K562 (cell line): ENCODE measurements around the gene IFNGR1. TPM values are rescaled to one million over a fixed set of nuclear protein-coding genes. Genes with fewer than 3 reads are reported as not detected.

Experiments
- BRCA1 ChIP-seq, 2 experiments: fragments of 450-650 bp in 1 of 2; sonication (generic) in 1 of 2; formaldehyde crosslinking in 1 of 2; IDR thresholded peaks; 2 replicates each; pipeline versions ENCODE4 v1.5.0 to v1.6.1; 2017 to 2020; ENCODE audit warnings: mild to moderate bottlenecking in 1 of 2, missing genetic modification reagents in 1 of 2
- CCNT2 ChIP-seq: IDR thresholded peaks from 2 replicates; pipeline ENCODE4 v1.6.1; 2011; ENCODE audit warnings: borderline replicate concordance, low read depth, mild to moderate bottlenecking, moderate library complexity, mixed read lengths, low read length; ENCODE audit not compliant: insufficient read length; ENCODE audit errors: extremely low read depth
- CTBP1 ChIP-seq: fragments of 450-650 bp; IDR thresholded peaks from 2 replicates; pipeline ENCODE4 v1.6.1; 2016; ENCODE audit warnings: borderline replicate concordance
- MEIS2 ChIP-seq: fragments of 450-650 bp; IDR thresholded peaks from 2 replicates; pipeline ENCODE4 v1.6.1; 2014; ENCODE audit warnings: mild to moderate bottlenecking; ENCODE audit not compliant: partially characterized antibody
- NR2C1 ChIP-seq, 2 experiments: fragments of 450-650 bp; IDR thresholded peaks; 2 replicates each; pipeline ENCODE4 v1.6.1; 2017; ENCODE audit warnings: mild to moderate bottlenecking in 2 of 2, antibody characterized with exemption in 1 of 2, inconsistent platforms in 1 of 2, missing compliant biosample characterization in 1 of 2, missing genetic modification characterization in 1 of 2
- RNF2 ChIP-seq: sonication (generic); IDR thresholded peaks from 2 replicates; pipeline ENCODE4 v1.6.1; 2016
- TEAD4 ChIP-seq, 2 experiments: sonication (generic) in 1 of 2; formaldehyde crosslinking in 1 of 2; IDR thresholded peaks; 2 replicates each; pipeline versions ENCODE4 v1.6.1 to v1.8.0; 2012 to 2022; ENCODE audit warnings: borderline replicate concordance in 1 of 2, inconsistent platforms in 1 of 2, low read length in 1 of 2, mild to moderate bottlenecking in 1 of 2, missing genetic modification reagents in 1 of 2
- ZNF146 ChIP-seq: IDR thresholded peaks from one replicate; pipeline ENCODE4 v1.6.1; 2018; ENCODE audit warnings: missing compliant biosample characterization; ENCODE audit not compliant: unreplicated experiment
- ZNF3 ChIP-seq: fragments of 250-450 bp; sonication (Bioruptor Pico); IDR thresholded peaks from 2 replicates; pipeline ENCODE4 v1.5.0; 2021; ENCODE audit warnings: mild to moderate bottlenecking, moderate library complexity
- ZNF551 ChIP-seq: fragments of 250-450 bp; sonication (Bioruptor Pico); IDR thresholded peaks from 2 replicates; pipeline ENCODE4 v1.5.0; 2021; ENCODE audit warnings: mild to moderate bottlenecking, moderate library complexity
- ZNF589 ChIP-seq: fragments of 200-800 bp; sonication (Bioruptor generic); IDR thresholded peaks from 2 replicates; pipeline ENCODE4 v1.6.1; 2016; ENCODE audit warnings: low read depth, missing genetic modification characterization, missing compliant biosample characterization
- ZNF830 ChIP-seq: fragments of 250-450 bp; sonication (Bioruptor Pico); IDR thresholded peaks from 2 replicates; pipeline ENCODE4 v1.5.0; 2021; ENCODE audit warnings: mild to moderate bottlenecking
- polyA plus RNA-seq, 8 experiments: library from polyadenylated mRNA; depleted of rRNA in 4 of 8; stranded (reverse) in 5 of 8; unstranded in 3 of 8; fragments of >200 nt; fragmentation: Nextera tagmentation in 2 of 8; fragmentation: Illumina TruSeq in 1 of 8; extraction: Ambion mirVana in 2 of 8; extraction: Trizol in 1 of 8; gene quantifications; 2 replicates each; pipeline versions ENCODE4 v1.2.1 to v1.2.3, GENCODE V29; 2011 to 2014; ENCODE audit warnings: inconsistent platforms in 1 of 8, missing spikeins in 1 of 8
- total RNA-seq, 7 experiments: library from RNA; depleted of rRNA in 6 of 7; stranded (reverse); fragments of >200 nt in 6 of 7; fragmentation: Illumina TruSeq in 2 of 7; extraction: Trizol in 2 of 7; gene quantifications; 2 replicates each; pipeline versions ENCODE4 v1.2.1 to v1.2.3, GENCODE V29; 2011 to 2021; ENCODE audit warnings: low replicate concordance in 1 of 7
- TF ChIP-seq, protein P1 (sequence below): fragments of 250-450 bp; sonication (Bioruptor Pico); IDR thresholded peaks from 2 replicates; pipeline ENCODE4 v1.9.0; 2021; ENCODE audit warnings: mild to moderate bottlenecking
- TF ChIP-seq, protein P2 (sequence below): fragments of 250-450 bp; sonication (Bioruptor Pico); IDR thresholded peaks from 2 replicates; pipeline ENCODE4 v1.4.0; 2020
- TF ChIP-seq, protein P3 (sequence below): fragments of 450-650 bp; formaldehyde crosslinking; IDR thresholded peaks from 2 replicates; pipeline ENCODE4 v1.4.0; 2020; ENCODE audit warnings: mild to moderate bottlenecking, moderate library complexity
- TF ChIP-seq, protein P4 (sequence below): fragments of 200-800 bp; sonication (Bioruptor generic); IDR thresholded peaks from 2 replicates; pipeline ENCODE4 v1.6.1; 2017; ENCODE audit warnings: missing genetic modification characterization, missing compliant biosample characterization

The IFNGR1 gene
- total and polyA plus RNA-seq, 9 of the 15 experiments (the other 6 are each of a cell fraction or from before 2014, with no cell fraction given): 14.7 to 47.0 (median 26.7) TPM

GRCh38 chr6:137155830-137156229 lies 63.4 kb downstream of the IFNGR1 start (continued):
- TF ChIP-seq CTBP1: peak; percentile 55; the same call in 1 of the 2 replicates
- no peak for TF ChIP-seq CCNT2
- TF ChIP-seq BRCA1 (IDR thresholded peaks at IDR 0.05): no peak
- no peak for TF ChIP-seq BRCA1 (CRISPR knock-in tag; IDR thresholded peaks at IDR 0.05)
- TF ChIP-seq, protein P1, sequence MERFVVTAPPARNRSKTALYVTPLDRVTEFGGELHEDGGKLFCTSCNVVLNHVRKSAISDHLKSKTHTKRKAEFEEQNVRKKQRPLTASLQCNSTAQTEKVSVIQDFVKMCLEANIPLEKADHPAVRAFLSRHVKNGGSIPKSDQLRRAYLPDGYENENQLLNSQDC (CRISPR knock-in tag): no peak
- TF ChIP-seq, protein P2, sequence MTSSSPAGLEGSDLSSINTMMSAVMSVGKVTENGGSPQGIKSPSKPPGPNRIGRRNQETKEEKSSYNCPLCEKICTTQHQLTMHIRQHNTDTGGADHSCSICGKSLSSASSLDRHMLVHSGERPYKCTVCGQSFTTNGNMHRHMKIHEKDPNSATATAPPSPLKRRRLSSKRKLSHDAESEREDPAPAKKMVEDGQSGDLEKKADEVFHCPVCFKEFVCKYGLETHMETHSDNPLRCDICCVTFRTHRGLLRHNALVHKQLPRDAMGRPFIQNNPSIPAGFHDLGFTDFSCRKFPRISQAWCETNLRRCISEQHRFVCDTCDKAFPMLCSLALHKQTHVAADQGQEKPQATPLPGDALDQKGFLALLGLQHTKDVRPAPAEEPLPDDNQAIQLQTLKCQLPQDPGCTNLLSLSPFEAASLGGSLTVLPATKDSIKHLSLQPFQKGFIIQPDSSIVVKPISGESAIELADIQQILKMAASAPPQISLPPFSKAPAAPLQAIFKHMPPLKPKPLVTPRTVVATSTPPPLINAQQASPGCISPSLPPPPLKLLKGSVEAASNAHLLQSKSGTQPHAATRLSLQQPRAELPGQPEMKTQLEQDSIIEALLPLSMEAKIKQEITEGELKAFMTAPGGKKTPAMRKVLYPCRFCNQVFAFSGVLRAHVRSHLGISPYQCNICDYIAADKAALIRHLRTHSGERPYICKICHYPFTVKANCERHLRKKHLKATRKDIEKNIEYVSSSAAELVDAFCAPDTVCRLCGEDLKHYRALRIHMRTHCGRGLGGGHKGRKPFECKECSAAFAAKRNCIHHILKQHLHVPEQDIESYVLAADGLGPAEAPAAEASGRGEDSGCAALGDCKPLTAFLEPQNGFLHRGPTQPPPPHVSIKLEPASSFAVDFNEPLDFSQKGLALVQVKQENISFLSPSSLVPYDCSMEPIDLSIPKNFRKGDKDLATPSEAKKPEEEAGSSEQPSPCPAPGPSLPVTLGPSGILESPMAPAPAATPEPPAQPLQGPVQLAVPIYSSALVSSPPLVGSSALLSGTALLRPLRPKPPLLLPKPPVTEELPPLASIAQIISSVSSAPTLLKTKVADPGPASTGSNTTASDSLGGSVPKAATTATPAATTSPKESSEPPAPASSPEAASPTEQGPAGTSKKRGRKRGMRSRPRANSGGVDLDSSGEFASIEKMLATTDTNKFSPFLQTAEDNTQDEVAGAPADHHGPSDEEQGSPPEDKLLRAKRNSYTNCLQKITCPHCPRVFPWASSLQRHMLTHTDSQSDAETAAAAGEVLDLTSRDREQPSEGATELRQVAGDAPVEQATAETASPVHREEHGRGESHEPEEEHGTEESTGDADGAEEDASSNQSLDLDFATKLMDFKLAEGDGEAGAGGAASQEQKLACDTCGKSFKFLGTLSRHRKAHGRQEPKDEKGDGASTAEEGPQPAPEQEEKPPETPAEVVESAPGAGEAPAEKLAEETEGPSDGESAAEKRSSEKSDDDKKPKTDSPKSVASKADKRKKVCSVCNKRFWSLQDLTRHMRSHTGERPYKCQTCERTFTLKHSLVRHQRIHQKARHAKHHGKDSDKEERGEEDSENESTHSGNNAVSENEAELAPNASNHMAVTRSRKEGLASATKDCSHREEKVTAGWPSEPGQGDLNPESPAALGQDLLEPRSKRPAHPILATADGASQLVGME (CRISPR knock-in tag): 0 out of 2 replicates have a peak, but pooled peaks have one; percentile 31
- TF ChIP-seq MEIS2: peak; percentile 53
- TF ChIP-seq ZNF3: peak; percentile 23; the same call in 1 of the 2 replicates
- TF ChIP-seq, protein P3, sequence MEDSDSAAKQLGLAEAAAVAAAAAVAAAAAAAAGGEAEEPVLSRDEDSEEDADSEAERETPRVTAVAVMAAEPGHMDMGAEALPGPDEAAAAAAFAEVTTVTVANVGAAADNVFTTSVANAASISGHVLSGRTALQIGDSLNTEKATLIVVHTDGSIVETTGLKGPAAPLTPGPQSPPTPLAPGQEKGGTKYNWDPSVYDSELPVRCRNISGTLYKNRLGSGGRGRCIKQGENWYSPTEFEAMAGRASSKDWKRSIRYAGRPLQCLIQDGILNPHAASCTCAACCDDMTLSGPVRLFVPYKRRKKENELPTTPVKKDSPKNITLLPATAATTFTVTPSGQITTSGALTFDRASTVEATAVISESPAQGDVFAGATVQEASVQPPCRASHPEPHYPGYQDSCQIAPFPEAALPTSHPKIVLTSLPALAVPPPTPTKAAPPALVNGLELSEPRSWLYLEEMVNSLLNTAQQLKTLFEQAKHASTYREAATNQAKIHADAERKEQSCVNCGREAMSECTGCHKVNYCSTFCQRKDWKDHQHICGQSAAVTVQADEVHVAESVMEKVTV: peak; percentile 51; the same call in 1 of the 2 replicates
- TF ChIP-seq ZNF589 (CRISPR knock-in tag): 0 out of 2 replicates have a peak, but pooled peaks have one; percentile 62
- TF ChIP-seq, protein P4, sequence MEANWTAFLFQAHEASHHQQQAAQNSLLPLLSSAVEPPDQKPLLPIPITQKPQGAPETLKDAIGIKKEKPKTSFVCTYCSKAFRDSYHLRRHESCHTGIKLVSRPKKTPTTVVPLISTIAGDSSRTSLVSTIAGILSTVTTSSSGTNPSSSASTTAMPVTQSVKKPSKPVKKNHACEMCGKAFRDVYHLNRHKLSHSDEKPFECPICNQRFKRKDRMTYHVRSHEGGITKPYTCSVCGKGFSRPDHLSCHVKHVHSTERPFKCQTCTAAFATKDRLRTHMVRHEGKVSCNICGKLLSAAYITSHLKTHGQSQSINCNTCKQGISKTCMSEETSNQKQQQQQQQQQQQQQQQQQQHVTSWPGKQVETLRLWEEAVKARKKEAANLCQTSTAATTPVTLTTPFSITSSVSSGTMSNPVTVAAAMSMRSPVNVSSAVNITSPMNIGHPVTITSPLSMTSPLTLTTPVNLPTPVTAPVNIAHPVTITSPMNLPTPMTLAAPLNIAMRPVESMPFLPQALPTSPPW (CRISPR knock-in tag): peak; percentile 45; the same call in 1 of the 2 replicates
- TF ChIP-seq NR2C1 (IDR thresholded peaks at IDR 0.05): no peak
- no peak for TF ChIP-seq NR2C1 (tag; IDR thresholded peaks at IDR 0.05)
- 0 out of 2 replicates have a peak, but pooled peaks have one; percentile 10 for TF ChIP-seq ZNF830
- peak; percentile 37; the same call in 1 of the 2 replicates for TF ChIP-seq TEAD4 (IDR thresholded peaks at IDR 0.05; ENCODE audit: low read length)
- no peak for TF ChIP-seq TEAD4 (CRISPR knock-in tag; IDR thresholded peaks at IDR 0.05; ENCODE audit: borderline replicate concordance)
- peak; percentile 29; the same call in 1 of the 2 replicates for TF ChIP-seq RNF2
- no peak for TF ChIP-seq ZNF146 (CRISPR knock-in tag)
- TF ChIP-seq ZNF551 (CRISPR knock-in tag): no peak
